Endothelial cell (in vitro differentiated cells): ENCODE measurements around the gene PET100. TPM values are rescaled to one million over a fixed set of nuclear protein-coding genes. Genes with fewer than 3 reads are reported as not detected.

ENCODE experiments used
- DNase-seq: peaks from one replicate; pipeline ENCODE4 v3.0.0; 2021; ENCODE audit warnings: low spot score
- H3K27ac Mint-ChIP-seq: one replicate; pipeline ENCODE4 v1.8.0; 2021; ENCODE audit warnings: mixed read lengths, inconsistent platforms; ENCODE audit not compliant: unreplicated experiment
- H3K27me3 Mint-ChIP-seq: one replicate; pipeline ENCODE4 v1.8.0; 2021; ENCODE audit warnings: mild to moderate bottlenecking, moderate library complexity, mixed read lengths, inconsistent platforms; ENCODE audit not compliant: unreplicated experiment
- H3K36me3 Mint-ChIP-seq: one replicate; pipeline ENCODE4 v1.8.0; 2021; ENCODE audit warnings: mild to moderate bottlenecking, low read depth, mixed read lengths, inconsistent platforms; ENCODE audit not compliant: unreplicated experiment
- H3K4me1 Mint-ChIP-seq: one replicate; pipeline ENCODE4 v1.8.0; 2021; ENCODE audit warnings: mild to moderate bottlenecking, mixed read lengths, inconsistent platforms; ENCODE audit not compliant: unreplicated experiment
- H3K4me3 Mint-ChIP-seq: one replicate; pipeline ENCODE4 v1.8.0; 2021; ENCODE audit warnings: mild to moderate bottlenecking, mixed read lengths, inconsistent platforms; ENCODE audit not compliant: unreplicated experiment
- H3K9me3 Mint-ChIP-seq: one replicate; pipeline ENCODE4 v1.8.0; 2021; ENCODE audit warnings: mixed read lengths, inconsistent platforms; ENCODE audit not compliant: unreplicated experiment
- CTCF ChIP-seq: fragments of 200-600 bp; sonication (generic); IDR thresholded peaks from one replicate; pipeline ENCODE4 v1.5.0; 2021; ENCODE audit warnings: antibody characterized with exemption; ENCODE audit not compliant: unreplicated experiment
- total RNA-seq: library from RNA; stranded (reverse); fragmentation: NEBNext Ultra II Directional; extraction: Animal tissue kit (Norgen Biotek cat#: 25700); gene quantifications from one replicate; pipeline ENCODE4 v1.2.1, GENCODE V29; 2021; ENCODE audit not compliant: unreplicated experiment

Gene PET100
- total RNA-seq, 1 donor from 2014 or later: 122 TPM

- H3K4me1 Mint-ChIP-seq: no peaks in the 10 kb centered on the region
- H3K4me3 Mint-ChIP-seq: no peak overlapping the region
- TF ChIP-seq CTCF: no peak
- no peaks in the 10 kb centered on the region for H3K9me3 Mint-ChIP-seq
- H3K27me3 Mint-ChIP-seq: peaks cover 8% of the 10 kb centered on the region
- no peak for DNase-seq
- H3K27ac Mint-ChIP-seq: no peak overlapping the region
- peaks cover 3% of the 10 kb centered on the region for H3K36me3 Mint-ChIP-seq
Measured at GRCh38 chr19:7612282-7613274, 17.0 kb upstream of the PET100 start.

GRCh38 chr19:7614859-7615741 is 14.5 kb upstream of the PET100 start:
- no peaks in the 10 kb centered on the region for H3K4me1 Mint-ChIP-seq
- no peak for TF ChIP-seq CTCF
- no peak for DNase-seq
- no peak overlapping the region for H3K27ac Mint-ChIP-seq
- no peak overlapping the region for H3K4me3 Mint-ChIP-seq
- no peaks in the 10 kb centered on the region for H3K9me3 Mint-ChIP-seq
- peaks cover 7% of the 10 kb centered on the region for H3K36me3 Mint-ChIP-seq
- peaks cover 6% of the 10 kb centered on the region for H3K27me3 Mint-ChIP-seq

- Mint-ChIP-seq H3K27ac (no peak overlapping the region), H3K4me1 (no peaks in the 10 kb centered on the region), H3K9me3 (no peaks in the 10 kb centered on the region), H3K36me3 (peaks cover 15% of the 10 kb centered on the region), H3K4me3 (no peak overlapping the region), H3K27me3 (peaks cover 5% of the 10 kb centered on the region)
- TF ChIP-seq CTCF: no peak
- no peak for DNase-seq
Measured at GRCh38 chr19:7617172-7617571, 12.4 kb upstream of the PET100 start.

- Mint-ChIP-seq H3K27ac (peak overlapping the region; percentile 18), H3K9me3 (no peaks in the 10 kb centered on the region), H3K36me3 (peaks cover 15% of the 10 kb centered on the region), H3K4me1 (no peaks in the 10 kb centered on the region), H3K27me3 (peaks cover 6% of the 10 kb centered on the region), H3K4me3 (no peak overlapping the region)
- no peak for TF ChIP-seq CTCF
- no peak for DNase-seq
Measured at GRCh38 chr19:7617735-7618134, 11.9 kb upstream of the PET100 start.
